HepG2 (cell line): Measurements from ENCODE around the gene PRR30. TPM values are rescaled to one million over a fixed set of nuclear protein-coding genes. Genes with fewer than 3 reads are reported as not detected.
A peak's percentile ranks its signal among the peaks of the same experiment; 100 is the strongest.

ENCODE experiments used
- AHDC1 ChIP-seq: sonication (generic); formaldehyde crosslinking; IDR thresholded peaks from 2 replicates; pipeline ENCODE4 v1.5.1; 2020; ENCODE audit warnings: mild to moderate bottlenecking, missing genetic modification reagents, borderline replicate concordance
- HOXD1 ChIP-seq: sonication (generic); formaldehyde crosslinking; IDR thresholded peaks from 2 replicates; pipeline ENCODE4 v1.5.0; 2020; ENCODE audit warnings: missing genetic modification reagents
- PRPF4 ChIP-seq: fragments of 200-400 bp; formaldehyde crosslinking; IDR thresholded peaks from 2 replicates; pipeline ENCODE4 v1.6.1; 2016; ENCODE audit warnings: low read length, low read depth; ENCODE audit not compliant: poor library complexity, severe bottlenecking
- REPIN1 ChIP-seq: sonication (generic); formaldehyde crosslinking; IDR thresholded peaks from 2 replicates; pipeline ENCODE4 v1.8.0; 2022; ENCODE audit warnings: missing genetic modification reagents, low read depth, mild to moderate bottlenecking, borderline replicate concordance
- TBX2 ChIP-seq: sonication (generic); formaldehyde crosslinking; IDR thresholded peaks from 2 replicates; pipeline ENCODE4 v1.5.0; 2020; ENCODE audit warnings: missing genetic modification reagents, mild to moderate bottlenecking, borderline replicate concordance
- ZC3H13 ChIP-seq: sonication (generic); formaldehyde crosslinking; IDR thresholded peaks from 2 replicates; pipeline ENCODE4 v1.8.1; 2023; ENCODE audit warnings: mild to moderate bottlenecking, missing genetic modification reagents, moderate library complexity
- ZFP36L2 ChIP-seq: sonication (generic); formaldehyde crosslinking; IDR thresholded peaks from 2 replicates; pipeline ENCODE4 v1.4.0; 2020; ENCODE audit warnings: missing genetic modification reagents
- ZNF205 ChIP-seq: IDR thresholded peaks from 2 replicates; pipeline ENCODE4 v1.6.1; 2018; ENCODE audit warnings: missing biosample characterization, missing genetic modification reagents
- ZNF460 ChIP-seq: sonication (generic); formaldehyde crosslinking; IDR thresholded peaks from 2 replicates; pipeline ENCODE4 v1.5.1; 2020; ENCODE audit warnings: missing genetic modification reagents, mild to moderate bottlenecking, borderline replicate concordance
- ZNF782 ChIP-seq: sonication (generic); formaldehyde crosslinking; IDR thresholded peaks from 2 replicates; pipeline ENCODE4 v1.4.0; 2020; ENCODE audit warnings: missing genetic modification reagents, mild to moderate bottlenecking, borderline replicate concordance
- polyA plus RNA-seq, 8 experiments: library from polyadenylated mRNA; depleted of rRNA in 3 of 8; stranded (reverse) in 7 of 8; unstranded in 1 of 8; fragments of >200 nt; fragmentation: Illumina TruSeq in 4 of 8; extraction: Trizol in 4 of 8; gene quantifications; 2 replicates each; pipeline versions ENCODE4 v1.2.1 to v1.2.3, GENCODE V29; 2011 to 2016; ENCODE audit warnings: low read depth in 4 of 8, missing spikeins in 1 of 8, mixed read lengths in 1 of 8; ENCODE audit not compliant: insufficient read depth in 1 of 8
- total RNA-seq, 5 experiments: library from RNA; depleted of rRNA; stranded (reverse); fragments of >200 nt; fragmentation: Illumina TruSeq; extraction: Trizol; gene quantifications; 2 replicates each; pipeline ENCODE4 v1.2.3, GENCODE V29; 2016; ENCODE audit warnings: low read depth in 1 of 5
- TF ChIP-seq, protein P1 (sequence below): sonication (generic); formaldehyde crosslinking; conservative IDR thresholded peaks from 2 replicates; pipeline ENCODE4 v1.8.0; 2022; ENCODE audit warnings: mild to moderate bottlenecking, moderate library complexity, missing genetic modification reagents
- TF ChIP-seq, protein P2 (sequence below): sonication (generic); formaldehyde crosslinking; IDR thresholded peaks from 2 replicates; pipeline ENCODE4 v1.4.0; 2020; ENCODE audit warnings: missing genetic modification reagents, borderline replicate concordance
- TF ChIP-seq, protein P3 (sequence below): fragments of 450-650 bp; IDR thresholded peaks from 2 replicates; pipeline ENCODE4 v1.6.1; 2017; ENCODE audit warnings: mild to moderate bottlenecking

The PRR30 gene
- total and polyA plus RNA-seq, 2 of the 13 experiments (the other 11 are each of a cell fraction or from before 2014, with no cell fraction given) = not detected

GRCh38 chr2:27177441-27178351, 38.5 kb upstream of the PRR30 start (continued):
- TF ChIP-seq ZFP36L2 (CRISPR knock-in tag) (0 out of 2 replicates have a peak, but pooled peaks have one; percentile 62), TBX2 (CRISPR knock-in tag) (peak; percentile 98), ZNF205 (CRISPR knock-in tag) (peak; percentile 46; the same call in 1 of the 2 replicates), REPIN1 (CRISPR knock-in tag) (0 out of 2 replicates have a peak, but pooled peaks have one; percentile 32), ZNF782 (CRISPR knock-in tag) (no peak), AHDC1 (CRISPR knock-in tag) (peak; percentile 94; the same call in 1 of the 2 replicates), PRPF4 (no peak), HOXD1 (peak; percentile 89; the same call in 1 of the 2 replicates), ZNF460 (CRISPR knock-in tag) (peak; percentile 97), ZC3H13 (peak; percentile 79)
- TF ChIP-seq, protein P1, sequence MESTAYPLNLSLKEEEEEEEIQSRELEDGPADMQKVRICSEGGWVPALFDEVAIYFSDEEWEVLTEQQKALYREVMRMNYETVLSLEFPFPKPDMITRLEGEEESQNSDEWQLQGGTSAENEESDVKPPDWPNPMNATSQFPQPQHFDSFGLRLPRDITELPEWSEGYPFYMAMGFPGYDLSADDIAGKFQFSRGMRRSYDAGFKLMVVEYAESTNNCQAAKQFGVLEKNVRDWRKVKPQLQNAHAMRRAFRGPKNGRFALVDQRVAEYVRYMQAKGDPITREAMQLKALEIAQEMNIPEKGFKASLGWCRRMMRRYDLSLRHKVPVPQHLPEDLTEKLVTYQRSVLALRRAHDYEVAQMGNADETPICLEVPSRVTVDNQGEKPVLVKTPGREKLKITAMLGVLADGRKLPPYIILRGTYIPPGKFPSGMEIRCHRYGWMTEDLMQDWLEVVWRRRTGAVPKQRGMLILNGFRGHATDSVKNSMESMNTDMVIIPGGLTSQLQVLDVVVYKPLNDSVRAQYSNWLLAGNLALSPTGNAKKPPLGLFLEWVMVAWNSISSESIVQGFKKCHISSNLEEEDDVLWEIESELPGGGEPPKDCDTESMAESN (CRISPR knock-in tag) = 0 out of 2 replicates have a peak, but pooled peaks have one; percentile 41
- TF ChIP-seq, protein P2, sequence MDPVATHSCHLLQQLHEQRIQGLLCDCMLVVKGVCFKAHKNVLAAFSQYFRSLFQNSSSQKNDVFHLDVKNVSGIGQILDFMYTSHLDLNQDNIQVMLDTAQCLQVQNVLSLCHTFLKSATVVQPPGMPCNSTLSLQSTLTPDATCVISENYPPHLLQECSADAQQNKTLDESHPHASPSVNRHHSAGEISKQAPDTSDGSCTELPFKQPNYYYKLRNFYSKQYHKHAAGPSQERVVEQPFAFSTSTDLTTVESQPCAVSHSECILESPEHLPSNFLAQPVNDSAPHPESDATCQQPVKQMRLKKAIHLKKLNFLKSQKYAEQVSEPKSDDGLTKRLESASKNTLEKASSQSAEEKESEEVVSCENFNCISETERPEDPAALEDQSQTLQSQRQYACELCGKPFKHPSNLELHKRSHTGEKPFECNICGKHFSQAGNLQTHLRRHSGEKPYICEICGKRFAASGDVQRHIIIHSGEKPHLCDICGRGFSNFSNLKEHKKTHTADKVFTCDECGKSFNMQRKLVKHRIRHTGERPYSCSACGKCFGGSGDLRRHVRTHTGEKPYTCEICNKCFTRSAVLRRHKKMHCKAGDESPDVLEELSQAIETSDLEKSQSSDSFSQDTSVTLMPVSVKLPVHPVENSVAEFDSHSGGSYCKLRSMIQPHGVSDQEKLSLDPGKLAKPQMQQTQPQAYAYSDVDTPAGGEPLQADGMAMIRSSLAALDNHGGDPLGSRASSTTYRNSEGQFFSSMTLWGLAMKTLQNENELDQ = no peak
- TF ChIP-seq, protein P3, sequence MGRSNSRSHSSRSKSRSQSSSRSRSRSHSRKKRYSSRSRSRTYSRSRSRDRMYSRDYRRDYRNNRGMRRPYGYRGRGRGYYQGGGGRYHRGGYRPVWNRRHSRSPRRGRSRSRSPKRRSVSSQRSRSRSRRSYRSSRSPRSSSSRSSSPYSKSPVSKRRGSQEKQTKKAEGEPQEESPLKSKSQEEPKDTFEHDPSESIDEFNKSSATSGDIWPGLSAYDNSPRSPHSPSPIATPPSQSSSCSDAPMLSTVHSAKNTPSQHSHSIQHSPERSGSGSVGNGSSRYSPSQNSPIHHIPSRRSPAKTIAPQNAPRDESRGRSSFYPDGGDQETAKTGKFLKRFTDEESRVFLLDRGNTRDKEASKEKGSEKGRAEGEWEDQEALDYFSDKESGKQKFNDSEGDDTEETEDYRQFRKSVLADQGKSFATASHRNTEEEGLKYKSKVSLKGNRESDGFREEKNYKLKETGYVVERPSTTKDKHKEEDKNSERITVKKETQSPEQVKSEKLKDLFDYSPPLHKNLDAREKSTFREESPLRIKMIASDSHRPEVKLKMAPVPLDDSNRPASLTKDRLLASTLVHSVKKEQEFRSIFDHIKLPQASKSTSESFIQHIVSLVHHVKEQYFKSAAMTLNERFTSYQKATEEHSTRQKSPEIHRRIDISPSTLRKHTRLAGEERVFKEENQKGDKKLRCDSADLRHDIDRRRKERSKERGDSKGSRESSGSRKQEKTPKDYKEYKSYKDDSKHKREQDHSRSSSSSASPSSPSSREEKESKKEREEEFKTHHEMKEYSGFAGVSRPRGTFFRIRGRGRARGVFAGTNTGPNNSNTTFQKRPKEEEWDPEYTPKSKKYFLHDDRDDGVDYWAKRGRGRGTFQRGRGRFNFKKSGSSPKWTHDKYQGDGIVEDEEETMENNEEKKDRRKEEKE = no peak
